HepG2 (cell line): ENCODE measurements around the gene AGXT. TPM values are rescaled to one million over a fixed set of nuclear protein-coding genes. Genes with fewer than 3 reads are reported as not detected.

Experiments
- ATAC-seq: fragments of 200-7000 bp; cut with Tn5 transposase; 3 replicates; pipeline ENCODE4 v1.9.1; 2020; ENCODE audit warnings: mild to moderate bottlenecking, moderate library complexity
- BruUV-seq: library from RNA; stranded (reverse); fragments of 400-500 nt; replicated peaks from 2 replicates; lab custom pipeline; 2021; lab: Mats Ljungman, UMichigan
- CTCF ChIA-PET: fragments of 300-600 bp; formaldehyde crosslinking; extraction: SDS; loops from one replicate; lab custom pipeline; 2021; ENCODE audit warnings: low total read pairs, inconsistent platforms, low intra/inter-chr PET ratio; lab: Yijun Ruan, JAX
- POLR2A ChIA-PET: fragments of 350-600 bp; sonication (Branson Sonifier 250); formaldehyde crosslinking; loops from one replicate; lab custom pipeline; 2020; ENCODE audit warnings: antibody characterized with exemption, inconsistent platforms; lab: Yijun Ruan, JAX
- DNase-seq: peaks from one replicate; pipeline ENCODE4 v3.0.0-alpha.2; 2015; ENCODE audit warnings: low spot score
- FAIRE-seq: peaks from 3 replicates; lab custom pipeline; 2011; peaks lifted over from hg19 to GRCh38; lab: Jason Lieb, UNC
- H2AFZ ChIP-seq: one replicate; pipeline ENCODE4 v1.6.1; 2011; ENCODE audit warnings: low read length, inconsistent platforms
- H3K27ac ChIP-seq: fragments of 300-600 bp; 3 replicates; pipeline ENCODE4 v1.8.0; 2011; ENCODE audit warnings: mixed run types, mild to moderate bottlenecking, mixed read lengths, low read length, inconsistent platforms; ENCODE audit not compliant: insufficient read depth; ENCODE audit errors: extremely low read length
- H3K27me3 ChIP-seq, 2 experiments: fragments of 200-600 bp in 1 of 2; 2 replicates in 1 of 2; 3 replicates in 1 of 2; pipeline versions ENCODE4 v1.6.0 to v1.8.0; 2011; ENCODE audit warnings: low read length in 2 of 2, mild to moderate bottlenecking in 2 of 2, moderate library complexity in 2 of 2, inconsistent platforms in 1 of 2; ENCODE audit not compliant: insufficient read depth in 2 of 2, control insufficient read depth in 1 of 2
- H3K36me3 ChIP-seq, 2 experiments: fragments of 200-600 bp in 1 of 2; replicated peaks in 1 of 2; 2 replicates in 1 of 2; 3 replicates in 1 of 2; pipeline versions ENCODE4 v1.5.1 to v1.8.0; 2011; ENCODE audit warnings: low read length in 2 of 2, inconsistent platforms in 1 of 2; ENCODE audit not compliant: insufficient read depth in 2 of 2, control insufficient read depth in 1 of 2
- H3K4me1 ChIP-seq: 2 replicates; pipeline ENCODE4 v1.5.1; 2012; ENCODE audit warnings: low read length, inconsistent platforms; ENCODE audit not compliant: insufficient read depth
- H3K4me2 ChIP-seq: 2 replicates; pipeline ENCODE4 v1.6.0; 2011; ENCODE audit warnings: low read depth, low read length, inconsistent platforms
- H3K4me3 ChIP-seq, 3 experiments: fragments of 200-600 bp in 1 of 3; sonication (generic), shearing (Covaris generic) in 1 of 3; replicated peaks in 1 of 3; 2 replicates each; pipeline ENCODE4 v1.5.1; 2011 to 2016; ENCODE audit warnings: low read length in 3 of 3, inconsistent platforms in 2 of 3, low read depth in 2 of 3, mild to moderate bottlenecking in 2 of 3, control low read depth in 1 of 3, mixed read lengths in 1 of 3; ENCODE audit not compliant: insufficient read depth in 1 of 3
- H3K79me2 ChIP-seq: one replicate; pipeline ENCODE4 v1.6.1; 2011; ENCODE audit warnings: low read length, inconsistent platforms; ENCODE audit not compliant: insufficient read depth
- H3K9ac ChIP-seq: 2 replicates; pipeline ENCODE4 v1.6.0; 2011; ENCODE audit warnings: mild to moderate bottlenecking, low read depth, low read length, inconsistent platforms; ENCODE audit not compliant: insufficient read depth
- H3K9me3 ChIP-seq: 2 replicates; pipeline ENCODE4 v1.5.1; 2012; ENCODE audit warnings: mild to moderate bottlenecking, low read length
- H4K20me1 ChIP-seq: 2 replicates; pipeline ENCODE4 v1.6.0; 2011; ENCODE audit warnings: inconsistent platforms, mild to moderate bottlenecking, low read length, moderate library complexity; ENCODE audit not compliant: insufficient read depth
- AGO2 ChIP-seq: fragments of 200-400 bp; formaldehyde crosslinking; optimal IDR thresholded peaks from 2 replicates; pipeline ENCODE3; 2017; ENCODE audit warnings: mild to moderate bottlenecking, low read depth, low read length, moderate library complexity
- BRF2 ChIP-seq: sonication (generic); formaldehyde crosslinking; IDR thresholded peaks from 2 replicates; pipeline ENCODE4 v1.8.1; 2022; ENCODE audit warnings: mild to moderate bottlenecking, missing genetic modification reagents
- CCAR2 ChIP-seq: fragments of 200-400 bp; formaldehyde crosslinking; optimal IDR thresholded peaks from 2 replicates; pipeline ENCODE3; 2018; ENCODE audit warnings: low read depth, mild to moderate bottlenecking, low read length, moderate library complexity
- IRF1 ChIP-seq: sonication (generic); formaldehyde crosslinking; IDR thresholded peaks from 2 replicates; pipeline ENCODE4 v1.4.0; 2020; ENCODE audit warnings: low read depth, mild to moderate bottlenecking, missing genetic modification reagents
- JARID2 ChIP-seq: sonication (generic); formaldehyde crosslinking; IDR thresholded peaks from 2 replicates; pipeline ENCODE4 v1.8.1; 2023; ENCODE audit warnings: missing genetic modification reagents, inconsistent platforms; ENCODE audit not compliant: insufficient replicate concordance
- KLF6 ChIP-seq: IDR thresholded peaks from 2 replicates; pipeline ENCODE4 v1.8.0; 2016; ENCODE audit warnings: missing biosample characterization, missing genetic modification reagents
- MED13 ChIP-seq: sonication (generic); formaldehyde crosslinking; IDR thresholded peaks from 2 replicates; pipeline ENCODE4 v1.5.0; 2020; ENCODE audit warnings: missing genetic modification reagents
- MTA3 ChIP-seq: sonication (generic); formaldehyde crosslinking; IDR thresholded peaks from 2 replicates; pipeline ENCODE4 v1.4.0; 2020; ENCODE audit warnings: missing genetic modification reagents
- NR2F1 ChIP-seq, 2 experiments: fragments of 450-650 bp in 1 of 2; formaldehyde crosslinking in 1 of 2; IDR thresholded peaks; 2 replicates each; pipeline versions ENCODE4 v1.5.0 to v1.6.1; 2016 to 2020; ENCODE audit warnings: mild to moderate bottlenecking in 1 of 2, missing compliant biosample characterization in 1 of 2, missing genetic modification reagents in 1 of 2, moderate library complexity in 1 of 2
- PHB2 ChIP-seq: fragments of 450-650 bp; IDR thresholded peaks from 2 replicates; pipeline ENCODE4 v1.6.1; 2018; ENCODE audit not compliant: partially characterized antibody
- POLR2A ChIP-seq, 2 experiments: IDR thresholded peaks; 2 replicates each; pipeline ENCODE4 v1.6.1; 2011; ENCODE audit warnings: low read depth in 2 of 2, low read length in 2 of 2, mild to moderate bottlenecking in 1 of 2, moderate library complexity in 1 of 2; ENCODE audit not compliant: insufficient read depth in 1 of 2
- RFX5 ChIP-seq: IDR thresholded peaks from 2 replicates; pipeline ENCODE4 v1.6.1; 2011; ENCODE audit warnings: low read depth, low read length, improper control_type of control experiment
- SCMH1 ChIP-seq: sonication (generic); formaldehyde crosslinking; IDR thresholded peaks from 2 replicates; pipeline ENCODE4 v1.9.0; 2021; ENCODE audit warnings: missing genetic modification reagents, mild to moderate bottlenecking, borderline replicate concordance
- SRSF1 ChIP-seq: fragments of 200-400 bp; formaldehyde crosslinking; optimal IDR thresholded peaks from 2 replicates; pipeline ENCODE3; 2017; ENCODE audit warnings: mild to moderate bottlenecking, low read depth, low read length, moderate library complexity
- TBP ChIP-seq: sonication (generic); formaldehyde crosslinking; IDR thresholded peaks from 2 replicates; pipeline ENCODE4 v1.5.0; 2020; ENCODE audit warnings: missing genetic modification reagents
- YY1 ChIP-seq: IDR thresholded peaks from 2 replicates; pipeline ENCODE4 v1.6.1; 2011; ENCODE audit warnings: low read length, low read depth, moderate library complexity, mild to moderate bottlenecking; ENCODE audit not compliant: insufficient read depth, insufficient replicate concordance
- ZFP91 ChIP-seq: sonication (generic); formaldehyde crosslinking; IDR thresholded peaks from 2 replicates; pipeline ENCODE4 v1.9.0; 2022; ENCODE audit warnings: missing genetic modification reagents, mild to moderate bottlenecking, borderline replicate concordance
- ZNF501 ChIP-seq: sonication (generic); formaldehyde crosslinking; IDR thresholded peaks from 2 replicates; pipeline ENCODE4 v1.5.1; 2020; ENCODE audit warnings: mild to moderate bottlenecking, moderate library complexity, missing genetic modification reagents
- ZNF552 ChIP-seq: sonication (generic); formaldehyde crosslinking; IDR thresholded peaks from 2 replicates; pipeline ENCODE4 v1.9.0; 2022; ENCODE audit warnings: missing genetic modification reagents, mild to moderate bottlenecking, borderline replicate concordance
- ZNF556 ChIP-seq: sonication (generic); formaldehyde crosslinking; IDR thresholded peaks from 2 replicates; pipeline ENCODE4 v1.4.0; 2020; ENCODE audit warnings: mild to moderate bottlenecking, missing genetic modification reagents, borderline replicate concordance
- ZNF557 ChIP-seq: sonication (generic); formaldehyde crosslinking; IDR thresholded peaks from 2 replicates; pipeline ENCODE4 v1.4.0; 2020; ENCODE audit warnings: missing genetic modification reagents
- ZSCAN21 ChIP-seq: sonication (generic); formaldehyde crosslinking; IDR thresholded peaks from 2 replicates; pipeline ENCODE4 v1.8.0; 2022; ENCODE audit warnings: mild to moderate bottlenecking, missing genetic modification reagents, moderate library complexity, borderline replicate concordance
- WGBS: methylation state at CpG from one replicate; pipeline ENCODE4 v1.1.6; 2017; ENCODE audit warnings: low lambda C conversion rate; 5-methylcytosine and 5-hydroxymethylcytosine counted together
- in situ Hi-C: cut with HindIII; loops from 2 replicates; pipeline ENCODE4 v1.10.0; 2017; ENCODE audit warnings: low pct_unique_long_range_greater_than_20kb; ENCODE audit not compliant: extremely low pct_ligation_motif_present
- intact Hi-C: fragments of 100-400 bp; cut with micrococcal nuclease; formaldehyde crosslinking; loops from one replicate; pipeline ENCODE4 v1.10.0; 2022; ENCODE audit not compliant: unreplicated experiment
- polyA plus RNA-seq, 8 experiments: library from polyadenylated mRNA; depleted of rRNA in 3 of 8; stranded (reverse) in 7 of 8; unstranded in 1 of 8; fragments of >200 nt; fragmentation: Illumina TruSeq in 4 of 8; extraction: Trizol in 4 of 8; gene quantifications; 2 replicates each; pipeline versions ENCODE4 v1.2.1 to v1.2.3, GENCODE V29; 2011 to 2016; ENCODE audit warnings: low read depth in 4 of 8, missing spikeins in 1 of 8, mixed read lengths in 1 of 8; ENCODE audit not compliant: insufficient read depth in 1 of 8
- total RNA-seq, 5 experiments: library from RNA; depleted of rRNA; stranded (reverse); fragments of >200 nt; fragmentation: Illumina TruSeq; extraction: Trizol; gene quantifications; 2 replicates each; pipeline ENCODE4 v1.2.3, GENCODE V29; 2016; ENCODE audit warnings: low read depth in 1 of 5

AGXT gene
- total and polyA plus RNA-seq, 2 of the 13 experiments (the other 11 are each of a cell fraction or from before 2014, with no cell fraction given) = 41.9 to 96.1 TPM

DNA sequence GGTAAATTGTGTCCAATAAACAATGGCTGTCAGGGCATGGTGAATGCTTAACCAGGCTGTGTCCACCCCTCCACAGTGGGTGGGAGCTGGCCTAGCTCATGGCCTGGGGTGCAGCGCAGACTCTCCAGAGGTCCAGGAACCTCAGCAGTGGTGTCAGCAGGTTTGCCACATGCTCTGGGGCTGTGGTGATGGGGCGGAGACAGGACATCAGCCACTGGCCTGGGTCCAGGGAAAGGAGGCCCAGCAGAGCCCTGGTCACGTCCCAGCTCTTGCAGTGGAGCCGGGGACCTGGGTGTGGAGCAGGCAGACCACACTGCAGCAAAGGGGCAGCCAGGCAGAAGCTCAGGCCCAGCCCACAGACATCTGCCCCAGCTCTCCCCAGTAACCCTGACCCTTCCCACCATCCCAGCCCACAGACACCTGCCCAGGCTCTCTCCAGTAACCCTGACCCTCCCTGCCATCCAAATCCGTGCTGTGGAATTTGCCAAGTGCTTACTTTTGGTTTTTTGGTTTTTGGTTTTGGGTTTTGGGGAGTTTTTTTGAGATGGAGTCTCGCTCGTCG, 34.8 kb upstream of the AGXT start (continued):
- TF ChIP-seq JARID2 (CRISPR knock-in tag) = no peak
- TF ChIP-seq IRF1 (CRISPR knock-in tag) = no peak
- no peak for TF ChIP-seq SCMH1 (CRISPR knock-in tag)
- TF ChIP-seq AGO2 = no peak
- TF ChIP-seq MED13 (CRISPR knock-in tag) = no peak
- TF ChIP-seq POLR2A (IDR thresholded peaks at IDR 0.05; ENCODE audit: insufficient read depth in 1 of 2, low read depth in 2 of 2, low read length in 2 of 2) = no peak
- no peak for TF ChIP-seq ZSCAN21
- no peak for TF ChIP-seq PHB2
- no peak for TF ChIP-seq RFX5
- no peak for TF ChIP-seq ZNF556 (CRISPR knock-in tag)
- TF ChIP-seq TBP (CRISPR knock-in tag) = no peak
- no peak for TF ChIP-seq ZNF557
- TF ChIP-seq, all 625 proteins: peak for 0

DNA sequence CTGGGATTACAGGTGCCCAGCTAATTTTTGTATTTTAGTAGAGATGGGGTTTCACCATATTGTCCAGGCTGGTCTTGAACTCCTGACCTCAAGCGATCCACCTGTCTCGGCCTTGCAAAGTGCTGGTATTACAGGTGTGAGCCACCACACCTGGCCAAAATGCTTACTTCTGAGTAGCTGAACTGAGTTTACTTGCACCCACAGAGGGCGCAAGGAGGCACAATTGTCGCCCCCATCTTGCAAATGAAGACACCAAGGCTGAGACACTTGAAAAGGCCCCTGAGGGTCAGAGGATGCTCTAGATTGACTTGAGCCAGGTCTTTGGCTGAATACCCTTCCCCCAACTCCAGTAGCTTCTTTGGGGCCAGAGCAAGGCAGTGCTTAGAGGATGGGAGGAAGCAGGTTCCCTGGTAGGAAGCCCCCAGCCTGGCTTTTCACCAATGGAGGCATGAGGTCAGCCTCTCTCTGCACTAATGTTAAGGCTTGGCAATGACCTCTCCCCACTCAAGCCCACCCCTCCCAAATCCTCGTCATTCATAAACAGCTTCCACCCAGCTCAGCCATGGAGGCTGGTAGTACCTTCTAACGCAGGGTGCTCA, 34.1 kb upstream of the AGXT start:
- in situ Hi-C loops (no loop called here), intact Hi-C loops (loop anchor here (5.0 to 10.0 kb wide), 2 partner anchors 230 to 272 kb away; partner anchors contain the start of gene DUSP28)
- H3K27ac ChIP-seq = no peak overlapping the region
- ATAC-seq (no peak), FAIRE-seq (no peak), DNase-seq (no peak)
- no peak overlapping the region for H3K4me3 ChIP-seq
- no peak overlapping the region for H2AFZ ChIP-seq
- H4K20me1 ChIP-seq = peaks cover 8% of the 10 kb centered on the region; the same call in 1 of the 2 replicates
- no peak overlapping the region for H3K4me2 ChIP-seq
- no peaks in the 10 kb centered on the region for H3K79me2 ChIP-seq
- BruUV-seq = no TSS peak
- no peak overlapping the region for H3K9ac ChIP-seq
- no peaks in the 10 kb centered on the region for H3K9me3 ChIP-seq
- WGBS = 29% methylated on average over 6 of the region's 6 CpGs
- no peaks in the 10 kb centered on the region for H3K36me3 ChIP-seq
- POLR2A ChIA-PET = no interaction called here
- peaks cover 12 to 57% of the 10 kb centered on the region in 2 experiments for H3K27me3 ChIP-seq
- H3K4me1 ChIP-seq = peaks cover 7% of the 10 kb centered on the region
- CTCF ChIA-PET = no interaction called here
- TF ChIP-seq ZNF552 (no peak), MTA3 (CRISPR knock-in tag) (no peak), KLF6 (no peak), ZFP91 (no peak), ZNF501 (CRISPR knock-in tag) (no peak), SRSF1 (no peak), BRF2 (CRISPR knock-in tag) (no peak), CCAR2 (no peak), YY1 (no peak), NR2F1 (CRISPR knock-in tag; IDR thresholded peaks at IDR 0.05) (no peak)
